Activated CD8-positive, alpha-beta memory T cell treated with anti-CD3 and anti-CD28 coated beads, Interleukin-2, amount 50 U/mL, for 1 hour (primary cell): ENCODE measurements around the gene PTPN5.
"Not testable (repeated sequence)": the region's sequence is repeated elsewhere in the genome, so short reads cannot be mapped to it uniquely, and the experiment has no call there.

Experiments
- DNase-seq: peaks from one replicate; pipeline ENCODE4 v3.0.0-alpha.2; 2020; ENCODE audit errors: extremely low read depth

PTPN5 gene

GRCh38 chr11:18682466-18682865 lies 109.1 kb downstream of the PTPN5 start:
- no peak for DNase-seq

GRCh38 chr11:18681949-18682348 lies 109.6 kb downstream of the PTPN5 start:
- DNase-seq, result not testable (repeated sequence)
